GM19025 (cell line): Measurements from ENCODE around the gene CCDC107.
"Not testable (repeated sequence)": the region's sequence is repeated elsewhere in the genome, so short reads cannot be mapped to it uniquely, and the experiment has no call there.

Source experiments
- ATAC-seq: cut with Tn5 transposase; IDR thresholded peaks from one replicate; pipeline ENCODE4 v1.9.1; 2021; ENCODE audit warnings: mild to moderate bottlenecking, low read depth, moderate library complexity; ENCODE audit not compliant: unreplicated experiment

Gene CCDC107

GRCh38 chr9:35637427-35637955 lies 20.6 kb upstream of the CCDC107 start:
- not testable (repeated sequence) for ATAC-seq

GRCh38 chr9:35638751-35639150 lies 19.3 kb upstream of the CCDC107 start:
- not testable (repeated sequence) for ATAC-seq

GRCh38 chr9:35639225-35639624 lies 18.9 kb upstream of the CCDC107 start:
- ATAC-seq: not testable (repeated sequence)

- no peak for ATAC-seq
Observed at GRCh38 chr9:35639631-35640030, 18.5 kb upstream of the CCDC107 start.

GRCh38 chr9:35640431-35640830 lies 17.7 kb upstream of the CCDC107 start:
- ATAC-seq: not testable (repeated sequence)

GRCh38 chr9:35641478-35641877 lies 16.6 kb upstream of the CCDC107 start:
- not testable (repeated sequence) for ATAC-seq

- ATAC-seq: no peak
Observed at GRCh38 chr9:35643046-35643445, 15.0 kb upstream of the CCDC107 start.

GRCh38 chr9:35645736-35646135 lies 12.4 kb upstream of the CCDC107 start:
- ATAC-seq: not testable (repeated sequence)

- ATAC-seq: no peak
Observed at GRCh38 chr9:35646153-35646532, 11.9 kb upstream of the CCDC107 start.

- peak; percentile 79 for ATAC-seq
Observed at GRCh38 chr9:35646533-35647265, 11.4 kb upstream of the CCDC107 start.

GRCh38 chr9:35649431-35650340 lies 8.4 kb upstream of the CCDC107 start:
- no peak for ATAC-seq

- no peak for ATAC-seq
Observed at GRCh38 chr9:35650341-35651158, 7.5 kb upstream of the CCDC107 start, which contains the start of gene SIT1. Gene SIT1 (minus strand): TSS chr9:35650931. CDS start chr9:35650853, 78 bp downstream.

- ATAC-seq: no peak
Observed at GRCh38 chr9:35651956-35652828, 5.9 kb upstream of the CCDC107 start.

GRCh38 chr9:35652829-35653209 lies 5.3 kb upstream of the CCDC107 start:
- no peak for ATAC-seq

GRCh38 chr9:35653611-35654010 lies 4.5 kb upstream of the CCDC107 start:
- ATAC-seq: no peak

- no peak for ATAC-seq
Observed at GRCh38 chr9:35656348-35656747, 1.7 kb upstream of the CCDC107 start.

- no peak for ATAC-seq
Observed at GRCh38 chr9:35656831-35657545, 1.1 kb upstream of the CCDC107 start.

GRCh38 chr9:35657546-35658136 lies 451 bp upstream of the CCDC107 start, which contains the start of gene RMRP:
Gene RMRP (minus strand): TSS chr9:35658019.
- ATAC-seq: peak; percentile 86

GRCh38 chr9:35658968-35659220 lies 802 bp downstream of the CCDC107 start:
- no peak for ATAC-seq
